ENCODE results near the gene L1CAM.

L1CAM gene

GRCh38 chrX:153861151-153861550 is 24.8 kb downstream of the L1CAM start:
- no peak for TF ChIP-seq CTCF (conservative IDR thresholded peaks at IDR 0.05; ENCODE audit: control insufficient read depth, insufficient read depth, low read depth, low read length)
- DNase-seq (ENCODE audit: low read depth): no peak
- no peak overlapping the region for H3K4me3 ChIP-seq (ENCODE audit: control insufficient read depth, low read depth, low read length)

- DNase-seq (ENCODE audit: low read depth): no peak
- TF ChIP-seq CTCF (conservative IDR thresholded peaks at IDR 0.05; ENCODE audit: control insufficient read depth, insufficient read depth, low read depth, low read length): no peak
- H3K4me3 ChIP-seq (ENCODE audit: control insufficient read depth, low read depth, low read length): no peak overlapping the region
Measured at GRCh38 chrX:153857348-153857903, 28.5 kb downstream of the L1CAM start.

GRCh38 chrX:153854702-153855101 is 31.3 kb downstream of the L1CAM start:
- no peak overlapping the region for H3K4me3 ChIP-seq (ENCODE audit: control insufficient read depth, low read depth, low read length)
- TF ChIP-seq CTCF (conservative IDR thresholded peaks at IDR 0.05; ENCODE audit: control insufficient read depth, insufficient read depth, low read depth, low read length): no peak
- no peak for DNase-seq (ENCODE audit: low read depth)

- no peak for TF ChIP-seq CTCF (conservative IDR thresholded peaks at IDR 0.05; ENCODE audit: control insufficient read depth, insufficient read depth, low read depth, low read length)
- no peak overlapping the region for H3K4me3 ChIP-seq (ENCODE audit: control insufficient read depth, low read depth, low read length)
Measured at GRCh38 chrX:153853902-153854267, 32.1 kb downstream of the L1CAM start.

GRCh38 chrX:153853180-153853901 is 32.6 kb downstream of the L1CAM start:
- no peak for TF ChIP-seq CTCF (conservative IDR thresholded peaks at IDR 0.05; ENCODE audit: control insufficient read depth, insufficient read depth, low read depth, low read length)
- no peak for DNase-seq (ENCODE audit: low read depth)
- no peak overlapping the region for H3K4me3 ChIP-seq (ENCODE audit: control insufficient read depth, low read depth, low read length)

More at GRCh38 chrX:153853902-153854267, 32.1 kb downstream of the L1CAM start:
- DNase-seq (ENCODE audit: low read depth): no peak

GRCh38 chrX:153851981-153852380 is 34.0 kb downstream of the L1CAM start:
- no peak for DNase-seq (ENCODE audit: low read depth)
- no peak for TF ChIP-seq CTCF (conservative IDR thresholded peaks at IDR 0.05; ENCODE audit: control insufficient read depth, insufficient read depth, low read depth, low read length)
- no peak overlapping the region for H3K4me3 ChIP-seq (ENCODE audit: control insufficient read depth, low read depth, low read length)
